ENCODE data around the gene TUT7.

GRCh38 chr9:86341007-86341491 lies 13.2 kb downstream of the TUT7 start:
- TF ChIP-seq CTCF (IDR thresholded peaks at IDR 0.05): no peak
- no peak for TF ChIP-seq POLR2A (IDR thresholded peaks at IDR 0.05)

Measured in Peyer's patch (tissue), 4 donors.